ENCODE results near the gene SRRM4.

The SRRM4 gene

GRCh38 chr12:119206348-119207062, 225.2 kb downstream of the SRRM4 start:
- DNase-seq = no peak

- no peak for DNase-seq
Measured at GRCh38 chr12:119207063-119207560, 225.8 kb downstream of the SRRM4 start.

GRCh38 chr12:119208626-119209061, 227.3 kb downstream of the SRRM4 start:
- DNase-seq = no peak

- DNase-seq = no peak
Measured at GRCh38 chr12:119211884-119212283, 230.5 kb downstream of the SRRM4 start.
